Renal cortex interstitium (tissue), 11 donors: ENCODE results near the gene MDC1. TPM values are rescaled to one million over a fixed set of nuclear protein-coding genes. Genes with fewer than 3 reads are reported as not detected.
A peak's percentile ranks its signal among the peaks of the same experiment; 100 is the strongest.
"Not testable (repeated sequence)": the region's sequence is repeated elsewhere in the genome, so short reads cannot be mapped to it uniquely, and the experiment has no call there.

Experiments
- DNase-seq, 11 donors: peaks; one replicate each; pipeline ENCODE4 v3.0.0-alpha.2; 2013; ENCODE audit warnings: low read depth in 9 of 11, low spot score in 4 of 11; ENCODE audit errors: extremely low read depth in 1 of 11
- polyA plus RNA-seq, 3 donors: library from polyadenylated mRNA; unstranded; fragments of 120-200 nt; gene quantifications; one replicate each; pipeline ENCODE4 v1.2.1, GENCODE V29; 2013; ENCODE audit not compliant: insufficient read length in 3 of 3

The MDC1 gene
- polyA plus RNA-seq, 3 donors: 46.4 to 51.0 (median 48.0) TPM

- DNase-seq: peak in 1 of 11 donors; percentile 63
Observed at GRCh38 chr6:30730601-30731435, 13.7 kb upstream of the MDC1 start.

DNA sequence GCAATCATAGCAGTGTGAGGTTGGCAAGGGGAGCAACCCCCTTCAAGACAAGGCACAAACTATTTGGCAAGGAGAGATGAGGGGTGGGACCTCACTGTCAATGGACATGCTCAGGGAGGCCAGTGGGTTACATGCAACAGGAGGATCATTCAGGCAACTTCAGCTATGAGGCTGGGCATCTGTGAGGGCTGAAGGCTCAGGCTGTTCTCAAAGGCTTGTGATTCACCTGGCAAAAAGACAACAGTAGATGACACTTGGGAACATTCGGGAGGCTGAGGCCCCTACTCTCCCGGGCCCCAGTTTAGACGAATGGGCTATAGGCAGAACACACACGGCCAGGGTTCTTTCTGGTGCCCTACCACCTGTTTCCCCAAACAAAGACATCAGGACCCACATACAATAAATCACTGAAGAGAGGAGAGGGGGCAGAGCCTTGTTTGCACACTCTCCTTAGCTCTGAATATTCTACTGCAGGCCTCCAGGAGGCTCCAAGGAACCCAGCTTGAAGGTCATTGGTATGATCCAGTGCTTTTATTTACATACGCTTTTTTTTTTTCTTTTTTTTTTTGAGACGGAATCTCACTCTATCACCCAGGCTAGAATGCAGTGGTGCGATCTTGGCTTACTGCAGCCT, 11.0 kb upstream of the MDC1 start:
- DNase-seq: no peak

DNA sequence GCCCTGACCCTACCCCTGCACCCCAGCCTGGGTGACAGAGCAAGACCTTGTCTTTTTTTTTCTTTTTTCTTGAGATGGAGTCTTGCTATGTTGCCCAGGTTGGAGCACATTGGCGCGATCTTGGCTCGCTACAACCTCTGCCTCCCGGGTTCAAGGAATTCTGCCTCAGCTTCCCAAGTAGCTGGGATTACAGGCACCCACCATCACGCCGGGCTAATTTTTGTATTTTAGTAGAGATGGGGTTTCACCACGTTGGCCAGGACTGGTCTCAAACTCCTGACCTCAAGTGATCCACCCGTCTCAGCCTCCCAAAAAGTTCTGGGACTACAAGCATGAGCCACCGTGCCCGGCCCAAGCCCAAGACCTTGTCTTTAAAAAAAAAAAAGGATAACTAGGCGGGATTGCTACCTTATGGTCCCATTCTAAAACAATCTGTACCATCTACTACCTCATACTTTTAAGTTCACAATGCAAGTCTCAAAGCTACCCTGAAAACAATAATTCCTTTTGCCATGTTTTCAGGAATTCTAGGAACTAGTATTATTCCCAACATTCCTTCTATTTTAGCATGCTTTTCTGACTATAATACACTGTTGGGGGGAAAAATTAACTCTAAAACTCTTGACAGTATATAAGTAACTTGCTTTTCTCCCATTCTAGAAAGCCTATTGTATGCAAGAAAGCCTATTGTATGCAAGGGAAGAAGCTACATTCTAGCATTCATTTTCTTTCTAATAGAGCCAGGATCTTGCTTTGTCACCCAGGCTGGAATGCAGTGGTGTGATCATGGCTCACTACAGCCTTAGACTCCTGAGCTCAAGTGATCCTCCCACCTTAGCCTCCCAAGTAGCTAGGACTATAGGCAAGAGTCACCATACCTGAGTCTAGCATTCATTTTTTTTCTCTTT, 9.7 kb upstream of the MDC1 start:
- no peak for DNase-seq

DNA sequence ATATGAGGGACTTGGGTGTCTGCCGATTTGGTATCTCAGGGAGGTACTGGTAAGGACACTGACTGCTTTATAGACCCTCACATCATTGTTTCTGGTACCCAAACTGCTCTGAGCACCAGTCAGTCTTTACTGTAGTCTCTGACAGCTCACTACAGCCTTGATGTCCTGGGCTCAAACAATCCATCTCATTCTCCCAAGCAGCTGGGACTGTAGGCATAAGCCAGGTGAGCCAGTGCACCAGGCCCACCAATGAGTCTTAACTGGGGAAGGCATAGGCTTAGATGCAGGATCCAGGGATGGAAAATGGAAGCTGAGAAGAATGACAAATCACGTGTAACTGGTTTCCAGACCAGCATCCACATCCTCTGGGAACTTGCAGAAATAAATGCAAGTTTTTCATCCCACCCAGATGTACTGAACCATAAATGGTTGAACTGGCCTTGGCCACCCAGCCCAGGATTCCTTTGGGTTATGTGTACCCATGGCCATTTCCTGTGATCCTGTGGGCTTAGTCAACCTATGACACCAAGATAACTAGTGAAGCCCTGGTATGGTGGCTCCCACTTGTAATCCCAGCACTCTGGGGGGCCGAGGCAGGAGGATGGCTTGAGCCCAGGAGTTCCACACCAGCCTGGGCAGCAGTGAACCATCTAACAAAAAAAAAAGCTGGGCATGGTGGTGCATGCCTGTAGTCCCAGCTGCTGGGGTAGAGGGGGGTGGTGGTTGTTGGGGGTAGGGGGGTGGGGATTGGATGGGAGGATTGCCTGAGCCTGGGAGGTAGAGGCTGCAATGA, 8.8 kb upstream of the MDC1 start:
- DNase-seq: no peak

- DNase-seq: no peak
Observed at GRCh38 chr6:30724906-30725667, 8.0 kb upstream of the MDC1 start.

DNA sequence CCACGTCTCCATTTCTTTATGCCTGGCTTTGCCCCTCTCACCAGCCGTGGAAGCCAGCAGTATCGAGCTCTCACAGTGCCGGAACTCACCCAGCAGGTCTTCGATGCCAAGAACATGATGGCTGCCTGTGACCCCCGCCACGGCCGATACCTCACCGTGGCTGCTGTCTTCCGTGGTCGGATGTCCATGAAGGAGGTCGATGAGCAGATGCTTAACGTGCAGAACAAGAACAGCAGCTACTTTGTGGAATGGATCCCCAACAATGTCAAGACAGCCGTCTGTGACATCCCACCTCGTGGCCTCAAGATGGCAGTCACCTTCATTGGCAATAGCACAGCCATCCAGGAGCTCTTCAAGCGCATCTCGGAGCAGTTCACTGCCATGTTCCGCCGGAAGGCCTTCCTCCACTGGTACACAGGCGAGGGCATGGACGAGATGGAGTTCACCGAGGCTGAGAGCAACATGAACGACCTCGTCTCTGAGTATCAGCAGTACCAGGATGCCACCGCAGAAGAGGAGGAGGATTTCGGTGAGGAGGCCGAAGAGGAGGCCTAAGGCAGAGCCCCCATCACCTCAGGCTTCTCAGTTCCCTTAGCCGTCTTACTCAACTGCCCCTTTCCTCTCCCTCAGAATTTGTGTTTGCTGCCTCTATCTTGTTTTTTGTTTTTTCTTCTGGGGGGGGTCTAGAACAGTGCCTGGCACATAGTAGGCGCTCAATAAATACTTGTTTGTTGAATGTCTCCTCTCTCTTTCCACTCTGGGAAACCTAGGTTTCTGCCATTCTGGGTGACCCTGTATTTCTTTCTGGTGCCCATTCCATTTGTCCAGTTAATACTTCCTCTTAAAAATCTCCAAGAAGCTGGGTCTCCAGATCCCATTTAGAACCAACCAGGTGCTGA, 7.0 kb upstream of the MDC1 start:
- not testable (repeated sequence) for DNase-seq

DNA sequence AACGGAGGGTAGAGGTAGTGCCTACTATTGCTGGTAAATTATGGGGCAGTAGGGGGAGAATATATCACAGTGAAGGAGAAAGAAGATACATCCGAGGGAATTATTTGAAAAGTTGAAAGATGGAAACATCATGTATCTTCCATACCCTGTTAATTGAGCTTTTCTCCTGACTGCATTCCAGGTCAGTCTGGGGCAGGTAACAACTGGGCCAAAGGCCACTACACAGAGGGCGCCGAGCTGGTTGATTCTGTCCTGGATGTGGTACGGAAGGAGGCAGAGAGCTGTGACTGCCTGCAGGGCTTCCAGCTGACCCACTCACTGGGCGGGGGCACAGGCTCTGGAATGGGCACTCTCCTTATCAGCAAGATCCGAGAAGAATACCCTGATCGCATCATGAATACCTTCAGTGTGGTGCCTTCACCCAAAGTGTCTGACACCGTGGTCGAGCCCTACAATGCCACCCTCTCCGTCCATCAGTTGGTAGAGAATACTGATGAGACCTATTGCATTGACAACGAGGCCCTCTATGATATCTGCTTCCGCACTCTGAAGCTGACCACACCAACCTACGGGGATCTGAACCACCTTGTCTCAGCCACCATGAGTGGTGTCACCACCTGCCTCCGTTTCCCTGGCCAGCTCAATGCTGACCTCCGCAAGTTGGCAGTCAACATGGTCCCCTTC, 6.2 kb upstream of the MDC1 start:
- DNase-seq: not testable (repeated sequence)

DNA sequence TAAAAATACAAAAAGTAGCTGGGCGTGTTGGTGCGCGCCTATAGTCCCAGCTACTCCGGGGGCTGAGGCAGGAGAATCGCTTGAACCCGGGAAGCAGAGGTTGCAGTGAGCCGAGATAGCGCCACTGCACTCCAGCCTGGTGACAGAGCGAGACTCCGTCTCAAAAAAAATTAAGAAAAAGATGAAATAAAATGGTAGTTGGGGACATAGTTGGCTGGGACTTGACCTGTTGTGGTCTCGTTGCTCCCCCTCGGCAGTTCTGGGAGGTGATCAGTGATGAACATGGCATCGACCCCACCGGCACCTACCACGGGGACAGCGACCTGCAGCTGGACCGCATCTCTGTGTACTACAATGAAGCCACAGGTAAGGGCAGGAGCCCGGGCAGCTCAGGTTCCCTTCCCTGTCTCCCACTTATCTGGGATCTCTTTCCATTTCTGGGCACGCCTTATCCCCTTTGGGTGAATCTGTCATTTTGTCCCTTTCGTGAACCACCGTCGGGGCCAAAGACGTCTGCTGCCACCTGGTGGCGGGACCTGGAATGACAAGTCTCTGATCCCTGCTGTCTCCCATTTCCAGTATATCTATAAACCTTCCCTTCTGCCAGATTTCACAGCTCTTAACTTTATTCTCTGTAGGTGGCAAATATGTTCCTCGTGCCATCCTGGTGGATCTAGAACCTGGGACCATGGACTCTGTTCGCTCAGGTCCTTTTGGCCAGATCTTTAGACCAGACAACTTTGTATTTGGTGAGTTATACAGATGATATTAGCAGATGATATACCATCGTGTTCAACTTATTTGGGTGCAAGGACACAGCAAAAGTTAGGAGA, 5.4 kb upstream of the MDC1 start:
- peak in 6 of 11 donors; percentile 60 to 77 (median 72) for DNase-seq

- not testable (repeated sequence) for DNase-seq
Observed at GRCh38 chr6:30722025-30722279, 4.9 kb upstream of the MDC1 start.

GRCh38 chr6:30721198-30722024, 4.3 kb upstream of the MDC1 start:
- peak in 9 of 11 donors; percentile 71 to 91 (median 88) for DNase-seq

- peak in 3 of 11 donors; percentile 27 to 42 (median 39) for DNase-seq
Observed at GRCh38 chr6:30720738-30721197, 3.7 kb upstream of the MDC1 start.

DNA sequence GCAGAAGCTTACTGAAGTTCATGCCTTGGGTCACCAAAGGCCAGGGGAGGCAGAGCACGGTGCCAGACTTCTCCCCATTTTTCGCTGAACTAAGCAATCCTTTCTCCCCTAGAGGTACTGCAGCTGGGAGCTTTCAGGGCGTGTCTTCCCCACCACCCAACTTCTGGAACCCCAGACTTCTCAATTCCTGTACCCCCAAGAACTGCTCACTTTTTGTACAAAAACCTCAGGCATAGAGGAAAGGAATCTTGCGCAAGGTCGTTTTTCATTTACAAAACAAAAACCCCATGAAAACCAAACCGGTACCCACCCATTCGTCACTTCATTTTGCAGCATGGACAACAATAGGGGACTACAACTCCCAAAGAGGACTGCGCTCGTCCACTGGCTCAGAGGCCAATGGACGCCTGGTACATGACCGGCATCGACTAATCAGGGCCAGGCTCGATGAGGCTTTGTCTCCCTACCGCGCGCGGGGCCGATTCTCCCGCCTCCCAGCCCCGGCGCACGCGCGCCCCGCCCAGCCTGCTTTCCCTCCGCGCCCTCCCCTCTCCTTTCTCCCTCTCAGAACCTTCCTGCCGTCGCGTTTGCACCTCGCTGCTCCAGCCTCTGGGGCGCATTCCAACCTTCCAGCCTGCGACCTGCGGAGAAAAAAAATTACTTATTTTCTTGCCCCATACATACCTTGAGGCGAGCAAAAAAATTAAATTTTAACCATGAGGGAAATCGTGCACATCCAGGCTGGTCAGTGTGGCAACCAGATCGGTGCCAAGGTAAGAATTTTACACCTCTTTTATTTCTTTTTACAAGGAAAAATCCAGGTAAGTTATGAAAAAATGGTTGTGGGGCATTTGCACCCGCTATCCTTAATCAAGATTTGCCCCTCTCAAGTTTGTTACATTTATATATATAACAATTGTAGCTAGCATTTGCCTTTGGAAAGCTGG, 3.0 kb upstream of the MDC1 start, which contains the start of gene TUBB:
Gene TUBB, plus strand, starts transcription at position 562 of the 947 bp plus-strand sequence. Its CDS starts 155 bp downstream, at position 717.
- DNase-seq: peak; percentile 90 to 98 (median 96)

- DNase-seq: no peak
Observed at GRCh38 chr6:30719356-30719755, 2.3 kb upstream of the MDC1 start.
